ENCODE results near the gene HSPBP1.
A peak's percentile ranks its signal among the peaks of the same experiment; 100 is the strongest.

HSPBP1 gene

GRCh38 chr19:55258828-55259539 lies 20.9 kb downstream of the HSPBP1 start, which contains the start of gene PPP6R1 (continued):
- TF ChIP-seq PRDM6 (tag by site-specific recombination; IDR thresholded peaks at IDR 0.05) (no peak), ZNF510 (tag by site-specific recombination; IDR thresholded peaks at IDR 0.05; ENCODE audit: insufficient replicate concordance) (no peak), ZSCAN5A (tag by site-specific recombination; IDR thresholded peaks at IDR 0.05) (no peak), ZNF239 (tag by site-specific recombination; IDR thresholded peaks at IDR 0.05) (0 out of 2 replicates have a peak, but pooled peaks have one; percentile 28), ZNF518A (tag by site-specific recombination; conservative IDR thresholded peaks at IDR 0.05; ENCODE audit: low read depth) (peak; percentile 72), ZBTB20 (tag by site-specific recombination; IDR thresholded peaks at IDR 0.05) (peak; percentile 84), ZNF660 (tag by site-specific recombination; IDR thresholded peaks at IDR 0.05) (peak; percentile 100), ZNF121 (tag by site-specific recombination; IDR thresholded peaks at IDR 0.05) (no peak), ZEB2 (tag by site-specific recombination; IDR thresholded peaks at IDR 0.05) (peak; percentile 99), GLIS1 (tag by site-specific recombination; IDR thresholded peaks at IDR 0.05) (peak; percentile 69), YY2 (tag by site-specific recombination; IDR thresholded peaks at IDR 0.05) (peak; percentile 23), ZNF10 (tag by site-specific recombination; IDR thresholded peaks at IDR 0.05) (0 out of 2 replicates have a peak, but pooled peaks have one; percentile 39), ZNF658 (tag by site-specific recombination; IDR thresholded peaks at IDR 0.05) (no peak), ZNF202 (tag by site-specific recombination; IDR thresholded peaks at IDR 0.05; ENCODE audit: borderline replicate concordance) (no peak), ATF2 (tag by site-specific recombination; IDR thresholded peaks at IDR 0.05; ENCODE audit: low read depth) (no peak), ZNF274 (IDR thresholded peaks at IDR 0.05; ENCODE audit: low read length) (no peak), ZNF274 (tag by site-specific recombination; IDR thresholded peaks at IDR 0.05; ENCODE audit: borderline replicate concordance) (no peak), MEIS1 (CRISPR knock-in tag; IDR thresholded peaks at IDR 0.05; ENCODE audit: borderline replicate concordance) (no peak), ZFHX2 (tag by site-specific recombination; conservative IDR thresholded peaks at IDR 0.05) (peak; percentile 80), ZNF558 (tag by site-specific recombination; IDR thresholded peaks at IDR 0.05) (peak; percentile 90)
- TF ChIP-seq, protein P1, sequence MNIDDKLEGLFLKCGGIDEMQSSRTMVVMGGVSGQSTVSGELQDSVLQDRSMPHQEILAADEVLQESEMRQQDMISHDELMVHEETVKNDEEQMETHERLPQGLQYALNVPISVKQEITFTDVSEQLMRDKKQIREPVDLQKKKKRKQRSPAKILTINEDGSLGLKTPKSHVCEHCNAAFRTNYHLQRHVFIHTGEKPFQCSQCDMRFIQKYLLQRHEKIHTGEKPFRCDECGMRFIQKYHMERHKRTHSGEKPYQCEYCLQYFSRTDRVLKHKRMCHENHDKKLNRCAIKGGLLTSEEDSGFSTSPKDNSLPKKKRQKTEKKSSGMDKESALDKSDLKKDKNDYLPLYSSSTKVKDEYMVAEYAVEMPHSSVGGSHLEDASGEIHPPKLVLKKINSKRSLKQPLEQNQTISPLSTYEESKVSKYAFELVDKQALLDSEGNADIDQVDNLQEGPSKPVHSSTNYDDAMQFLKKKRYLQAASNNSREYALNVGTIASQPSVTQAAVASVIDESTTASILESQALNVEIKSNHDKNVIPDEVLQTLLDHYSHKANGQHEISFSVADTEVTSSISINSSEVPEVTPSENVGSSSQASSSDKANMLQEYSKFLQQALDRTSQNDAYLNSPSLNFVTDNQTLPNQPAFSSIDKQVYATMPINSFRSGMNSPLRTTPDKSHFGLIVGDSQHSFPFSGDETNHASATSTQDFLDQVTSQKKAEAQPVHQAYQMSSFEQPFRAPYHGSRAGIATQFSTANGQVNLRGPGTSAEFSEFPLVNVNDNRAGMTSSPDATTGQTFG (tag by site-specific recombination; IDR thresholded peaks at IDR 0.05; ENCODE audit: borderline replicate concordance): peak; percentile 94
- TF ChIP-seq, protein P2, sequence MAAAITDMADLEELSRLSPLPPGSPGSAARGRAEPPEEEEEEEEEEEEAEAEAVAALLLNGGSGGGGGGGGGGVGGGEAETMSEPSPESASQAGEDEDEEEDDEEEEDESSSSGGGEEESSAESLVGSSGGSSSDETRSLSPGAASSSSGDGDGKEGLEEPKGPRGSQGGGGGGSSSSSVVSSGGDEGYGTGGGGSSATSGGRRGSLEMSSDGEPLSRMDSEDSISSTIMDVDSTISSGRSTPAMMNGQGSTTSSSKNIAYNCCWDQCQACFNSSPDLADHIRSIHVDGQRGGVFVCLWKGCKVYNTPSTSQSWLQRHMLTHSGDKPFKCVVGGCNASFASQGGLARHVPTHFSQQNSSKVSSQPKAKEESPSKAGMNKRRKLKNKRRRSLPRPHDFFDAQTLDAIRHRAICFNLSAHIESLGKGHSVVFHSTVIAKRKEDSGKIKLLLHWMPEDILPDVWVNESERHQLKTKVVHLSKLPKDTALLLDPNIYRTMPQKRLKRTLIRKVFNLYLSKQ (tag by site-specific recombination; IDR thresholded peaks at IDR 0.05; ENCODE audit: borderline replicate concordance): no peak
- TF ChIP-seq, protein P3, sequence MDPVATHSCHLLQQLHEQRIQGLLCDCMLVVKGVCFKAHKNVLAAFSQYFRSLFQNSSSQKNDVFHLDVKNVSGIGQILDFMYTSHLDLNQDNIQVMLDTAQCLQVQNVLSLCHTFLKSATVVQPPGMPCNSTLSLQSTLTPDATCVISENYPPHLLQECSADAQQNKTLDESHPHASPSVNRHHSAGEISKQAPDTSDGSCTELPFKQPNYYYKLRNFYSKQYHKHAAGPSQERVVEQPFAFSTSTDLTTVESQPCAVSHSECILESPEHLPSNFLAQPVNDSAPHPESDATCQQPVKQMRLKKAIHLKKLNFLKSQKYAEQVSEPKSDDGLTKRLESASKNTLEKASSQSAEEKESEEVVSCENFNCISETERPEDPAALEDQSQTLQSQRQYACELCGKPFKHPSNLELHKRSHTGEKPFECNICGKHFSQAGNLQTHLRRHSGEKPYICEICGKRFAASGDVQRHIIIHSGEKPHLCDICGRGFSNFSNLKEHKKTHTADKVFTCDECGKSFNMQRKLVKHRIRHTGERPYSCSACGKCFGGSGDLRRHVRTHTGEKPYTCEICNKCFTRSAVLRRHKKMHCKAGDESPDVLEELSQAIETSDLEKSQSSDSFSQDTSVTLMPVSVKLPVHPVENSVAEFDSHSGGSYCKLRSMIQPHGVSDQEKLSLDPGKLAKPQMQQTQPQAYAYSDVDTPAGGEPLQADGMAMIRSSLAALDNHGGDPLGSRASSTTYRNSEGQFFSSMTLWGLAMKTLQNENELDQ (tag by site-specific recombination; IDR thresholded peaks at IDR 0.05; ENCODE audit: low read depth): no peak

Measured in HEK293 (cell line).